GM13977 (cell line): ENCODE results near the gene SLC22A23.

ENCODE experiments used
- DNase-seq: peaks from one replicate; pipeline ENCODE4 v3.0.0; 2012; ENCODE audit warnings: low spot score
- CTCF ChIP-seq: IDR thresholded peaks from 2 replicates; pipeline ENCODE4 v1.5.1; 2012; ENCODE audit warnings: mild to moderate bottlenecking, control low read depth; ENCODE audit not compliant: insufficient read depth; ENCODE audit errors: extremely low read depth, missing control alignments
- in situ Hi-C: fragments of 300-500 bp; cut with MboI; formaldehyde crosslinking; loops from one replicate; pipeline ENCODE4 v1.12.0; 2022; ENCODE audit warnings: low sequenced_read_pairs, low pct_unique_long_range_greater_than_20kb, mixed read lengths, inconsistent platforms; ENCODE audit not compliant: unreplicated experiment

Gene SLC22A23

GRCh38 chr6:3277251-3277650 lies 179.6 kb downstream of the SLC22A23 start:
- in situ Hi-C loops, result loop anchor here (10.0 kb wide), 1 partner anchor 458 kb away; no protein-coding TSS in a partner anchor
- DNase-seq, result no peak
- TF ChIP-seq CTCF, result no peak

GRCh38 chr6:3276174-3277167 lies 180.4 kb downstream of the SLC22A23 start:
- in situ Hi-C loops, result loop anchor here (10.0 kb wide), 1 partner anchor 458 kb away; no protein-coding TSS in a partner anchor
- TF ChIP-seq CTCF, result no peak
- no peak for DNase-seq

GRCh38 chr6:3273707-3274521 lies 182.9 kb downstream of the SLC22A23 start:
- in situ Hi-C loops, result loop anchor here (10.0 kb wide), 1 partner anchor 461 kb away; no protein-coding TSS in a partner anchor
- DNase-seq, result no peak
- TF ChIP-seq CTCF, result no peak

- DNase-seq, result no peak
- no peak for TF ChIP-seq CTCF
- in situ Hi-C loops, result loop anchor here (10.0 kb wide), 1 partner anchor 462 kb away; no protein-coding TSS in a partner anchor
These were observed 183.8 kb downstream of the SLC22A23 start for GRCh38 chr6:3272911-3273547.

GRCh38 chr6:3271756-3272155 lies 185.1 kb downstream of the SLC22A23 start:
- TF ChIP-seq CTCF, result no peak
- in situ Hi-C loops, result loop anchor here (10.0 kb wide), 1 partner anchor 463 kb away; no protein-coding TSS in a partner anchor
- DNase-seq, result no peak

- no peak for TF ChIP-seq CTCF
- no peak for DNase-seq
- in situ Hi-C loops, result loop anchor here (10.0 kb wide), 1 partner anchor 465 kb away; no protein-coding TSS in a partner anchor
These were observed 186.6 kb downstream of the SLC22A23 start for GRCh38 chr6:3270258-3270657.
